ENCODE data around the gene SLC29A4. TPM values are rescaled to one million over a fixed set of nuclear protein-coding genes. Genes with fewer than 3 reads are reported as not detected.

SLC29A4 gene
- total RNA-seq (10 to 100 TPM in 1 of 2 donors, 1 to 10 TPM in 1; 2.8 to 13.9 TPM), polyA plus RNA-seq (1 to 10 TPM; 1.7 to 5.0 TPM)

GRCh38 chr7:5282543-5283316 is at the start of gene SLC29A4:
TSS of gene SLC29A4 (plus strand) at chr7:5282943. CDS start at chr7:5287817, 4,874 bp downstream.
- Histone ChIP-seq H3K4me3 (ENCODE audit: low read depth in 1 of 3, low read length in 3 of 3) (peak within 1 kb of the TSS in 1 of 3 donors; percentile 61), H3K4me1 (ENCODE audit: control insufficient read depth in 4 of 4, insufficient read depth in 4 of 4, low read length in 3 of 4) (peaks cover 5 to 16% (median 12%) of the 10 kb centered on the region in 4 donors), H3K9me3 (ENCODE audit: control insufficient read depth in 4 of 4, low read length in 3 of 4) (no peaks in the 10 kb centered on the region), H3K27me3 (ENCODE audit: control insufficient read depth in 4 of 4, insufficient read depth in 4 of 4, low read length in 3 of 4) (no peaks in the 10 kb centered on the region), H3K9ac (ENCODE audit: low read depth in 1 of 2, low read length in 2 of 2) (no peak within 1 kb of the TSS), H3K27ac (ENCODE audit: low read depth in 1 of 2, low read length in 2 of 2) (no peak within 1 kb of the TSS), H3K36me3 (ENCODE audit: control insufficient read depth in 4 of 4, insufficient read depth in 3 of 4, low read depth in 1 of 4, low read length in 3 of 4) (no peaks in the 10 kb centered on the region)
- WGBS: 1% methylated on average over 69 of the region's 69 CpGs
- peak; percentile 68 for DNase-seq (ENCODE audit: low spot score)
- TF ChIP-seq FOXA2 (IDR thresholded peaks at IDR 0.05): no peak
- TF ChIP-seq REST (IDR thresholded peaks at IDR 0.05): no peak
- no peak for TF ChIP-seq RAD21 (IDR thresholded peaks at IDR 0.05)
- TF ChIP-seq EGR1 (IDR thresholded peaks at IDR 0.05; ENCODE audit: low read depth in 2 of 2): no peak
- no peak for TF ChIP-seq NR2F2 (IDR thresholded peaks at IDR 0.05)
- no peak for TF ChIP-seq SP1 (IDR thresholded peaks at IDR 0.05)
- TF ChIP-seq HNF4G (IDR thresholded peaks at IDR 0.05): no peak
- no peak for TF ChIP-seq ZBTB33 (IDR thresholded peaks at IDR 0.05)
- no peak for TF ChIP-seq HNF4A (conservative IDR thresholded peaks at IDR 0.05)
- no peak for TF ChIP-seq MAX (IDR thresholded peaks at IDR 0.05)
- TF ChIP-seq JUND (IDR thresholded peaks at IDR 0.05): no peak
- no peak for TF ChIP-seq ATF3 (IDR thresholded peaks at IDR 0.05)
- no peak for TF ChIP-seq TAF1 (conservative IDR thresholded peaks at IDR 0.05)
- TF ChIP-seq FOXA1 (IDR thresholded peaks at IDR 0.05): no peak

- WGBS: 82% methylated on average over 26 of the region's 26 CpGs
- Histone ChIP-seq H3K27me3 (ENCODE audit: control insufficient read depth in 4 of 4, insufficient read depth in 4 of 4, low read length in 3 of 4) (no peaks in the 10 kb centered on the region), H3K9ac (ENCODE audit: low read depth in 1 of 2, low read length in 2 of 2) (no peak overlapping the region), H3K27ac (ENCODE audit: low read depth in 1 of 2, low read length in 2 of 2) (no peak overlapping the region), H3K9me3 (ENCODE audit: control insufficient read depth in 4 of 4, low read length in 3 of 4) (no peaks in the 10 kb centered on the region), H3K36me3 (ENCODE audit: control insufficient read depth in 4 of 4, insufficient read depth in 3 of 4, low read depth in 1 of 4, low read length in 3 of 4) (peaks cover 7 to 25% (median 16%) of the 10 kb centered on the region in 4 donors), H3K4me1 (ENCODE audit: control insufficient read depth in 4 of 4, insufficient read depth in 4 of 4, low read length in 3 of 4) (peaks cover 0 to 5% (median 1%) of the 10 kb centered on the region in 4 donors), H3K4me3 (ENCODE audit: low read depth in 1 of 3, low read length in 3 of 3) (no peak overlapping the region)
- DNase-seq (ENCODE audit: low spot score): no peak
- TF ChIP-seq HNF4G (IDR thresholded peaks at IDR 0.05) (no peak), TAF1 (conservative IDR thresholded peaks at IDR 0.05) (no peak), SP1 (IDR thresholded peaks at IDR 0.05) (no peak), RXRA (IDR thresholded peaks at IDR 0.05) (no peak), EGR1 (IDR thresholded peaks at IDR 0.05; ENCODE audit: low read depth in 2 of 2) (no peak), ZBTB33 (IDR thresholded peaks at IDR 0.05) (no peak)
Observed at GRCh38 chr7:5234852-5235831, 47.6 kb upstream of the SLC29A4 start.
